Myometrial cell (primary cell): ENCODE measurements around the gene PDE6A. TPM values are rescaled to one million over a fixed set of nuclear protein-coding genes. Genes with fewer than 3 reads are reported as not detected.

Source experiments
- total RNA-seq: library from RNA; depleted of rRNA; stranded (reverse); fragments of >200 nt; gene quantifications from 2 replicates; pipeline ENCODE4 v1.2.3, GENCODE V29; 2015

The PDE6A gene
- total RNA-seq: not detected in 2 replicates

GRCh38 chr5:149944666-149945065, at the start of gene PDE6A:
TSS of gene PDE6A (minus strand) at chr5:149944793. CDS start at chr5:149944673, 120 bp downstream.

GRCh38 chr5:149960272-149961185, 15.9 kb upstream of the PDE6A start, which contains the start of gene SLC26A2:
TSS of gene SLC26A2 (plus strand) at chr5:149960758. CDS start at chr5:149977653, 16,895 bp downstream.

Other genes starting within 250 kb of the PDE6A start
- under 0.01 and 0.18 TPM in 2 replicates for gene PPARGC1B, start 214.5 kb downstream of the PDE6A start, total RNA-seq
- 8.1 and 9.0 TPM in 2 replicates for gene SLC26A2, start 16.0 kb upstream of the PDE6A start, total RNA-seq
- gene TIGD6, start 55.9 kb upstream of the PDE6A start, total RNA-seq: 4.6 and 6.6 TPM in 2 replicates
- gene HMGXB3, start 55.9 kb upstream of the PDE6A start, total RNA-seq: 36.3 and 38.8 TPM in 2 replicates
- 0.18 and 0.29 TPM in 2 replicates for gene CSF1R, start 141.8 kb upstream of the PDE6A start, total RNA-seq
- gene PDGFRB, start 211.1 kb upstream of the PDE6A start, total RNA-seq: 138 and 149 TPM in 2 replicates
- not detected in 2 replicates for gene CDX1, start 222.0 kb upstream of the PDE6A start, total RNA-seq
- gene SLC6A7, start 245.3 kb upstream of the PDE6A start, total RNA-seq: not detected in 2 replicates